ENCODE measurements around the gene TTC38. TPM values are rescaled to one million over a fixed set of nuclear protein-coding genes. Genes with fewer than 3 reads are reported as not detected.

Gene TTC38
- total RNA-seq, 1 donor from 2014 or later = 55.3 TPM

DNA sequence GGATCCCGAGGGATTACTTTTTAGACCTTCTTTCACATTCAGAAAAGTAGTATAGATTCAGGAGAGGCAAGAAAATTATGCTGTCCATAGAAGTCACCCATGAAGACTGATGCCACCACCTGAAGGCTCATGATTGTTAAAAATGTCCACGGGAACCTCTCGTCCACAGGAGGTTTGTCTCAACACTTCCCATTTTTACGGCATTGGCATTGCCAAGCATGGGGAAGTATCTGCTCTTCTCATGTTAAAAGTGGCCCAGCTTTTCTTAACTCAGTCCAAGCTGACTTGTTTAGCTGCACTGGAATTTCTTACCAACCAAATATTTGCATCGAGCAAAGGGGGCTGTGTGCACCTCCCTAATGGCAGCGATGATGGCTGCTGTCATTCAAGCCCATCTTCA, 27.3 kb upstream of the TTC38 start:
- H3K4me3 ChIP-seq = no peak overlapping the region
- intact Hi-C loops (cut with DNase I) = no loop called here

DNA sequence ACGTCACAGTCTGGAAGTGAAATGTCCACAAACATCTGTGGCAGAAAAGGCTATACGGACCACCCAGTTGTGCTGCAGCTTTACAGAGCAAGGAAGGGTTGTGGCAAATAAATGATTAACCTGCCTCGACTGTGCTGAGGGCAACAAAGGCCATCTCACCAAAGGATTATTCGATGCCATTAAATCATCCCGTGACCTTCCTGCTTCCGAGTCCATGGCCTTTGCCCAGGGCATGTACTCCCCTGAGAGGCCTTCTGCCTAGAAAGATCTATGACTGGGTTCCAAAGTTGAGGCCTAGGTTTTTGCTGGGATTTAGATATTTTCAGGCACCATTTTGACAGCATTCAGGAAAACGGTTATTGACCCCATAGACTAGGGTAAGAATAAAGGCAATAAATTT, 26.9 kb upstream of the TTC38 start:
- Histone ChIP-seq H3K4me3 (no peak overlapping the region), H3K27ac (no peak overlapping the region), H3K4me1 (no peaks in the 10 kb centered on the region), H3K27me3 (no peaks in the 10 kb centered on the region), H3K9me3 (no peaks in the 10 kb centered on the region), H3K36me3 (peaks cover 16 to 50% of the 10 kb centered on the region in 2 donors)
- intact Hi-C loops (cut with DNase I) = no loop called here
- TF ChIP-seq, protein P1, sequence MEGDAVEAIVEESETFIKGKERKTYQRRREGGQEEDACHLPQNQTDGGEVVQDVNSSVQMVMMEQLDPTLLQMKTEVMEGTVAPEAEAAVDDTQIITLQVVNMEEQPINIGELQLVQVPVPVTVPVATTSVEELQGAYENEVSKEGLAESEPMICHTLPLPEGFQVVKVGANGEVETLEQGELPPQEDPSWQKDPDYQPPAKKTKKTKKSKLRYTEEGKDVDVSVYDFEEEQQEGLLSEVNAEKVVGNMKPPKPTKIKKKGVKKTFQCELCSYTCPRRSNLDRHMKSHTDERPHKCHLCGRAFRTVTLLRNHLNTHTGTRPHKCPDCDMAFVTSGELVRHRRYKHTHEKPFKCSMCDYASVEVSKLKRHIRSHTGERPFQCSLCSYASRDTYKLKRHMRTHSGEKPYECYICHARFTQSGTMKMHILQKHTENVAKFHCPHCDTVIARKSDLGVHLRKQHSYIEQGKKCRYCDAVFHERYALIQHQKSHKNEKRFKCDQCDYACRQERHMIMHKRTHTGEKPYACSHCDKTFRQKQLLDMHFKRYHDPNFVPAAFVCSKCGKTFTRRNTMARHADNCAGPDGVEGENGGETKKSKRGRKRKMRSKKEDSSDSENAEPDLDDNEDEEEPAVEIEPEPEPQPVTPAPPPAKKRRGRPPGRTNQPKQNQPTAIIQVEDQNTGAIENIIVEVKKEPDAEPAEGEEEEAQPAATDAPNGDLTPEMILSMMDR (IDR thresholded peaks at IDR 0.05) = no peak
- no peak for DNase-seq (ENCODE audit: low spot score in 2 of 2)

More for the DNA sequence above, 27.3 kb upstream of the TTC38 start:
- H3K27me3 ChIP-seq = no peaks in the 10 kb centered on the region
- H3K4me1 ChIP-seq = no peaks in the 10 kb centered on the region
- TF ChIP-seq, protein P1 (IDR thresholded peaks at IDR 0.05) = no peak
- H3K9me3 ChIP-seq = no peaks in the 10 kb centered on the region
- H3K27ac ChIP-seq = no peak overlapping the region
- no peak for DNase-seq (ENCODE audit: low spot score in 2 of 2)
- H3K36me3 ChIP-seq = peaks cover 17 to 54% of the 10 kb centered on the region in 2 donors

DNA sequence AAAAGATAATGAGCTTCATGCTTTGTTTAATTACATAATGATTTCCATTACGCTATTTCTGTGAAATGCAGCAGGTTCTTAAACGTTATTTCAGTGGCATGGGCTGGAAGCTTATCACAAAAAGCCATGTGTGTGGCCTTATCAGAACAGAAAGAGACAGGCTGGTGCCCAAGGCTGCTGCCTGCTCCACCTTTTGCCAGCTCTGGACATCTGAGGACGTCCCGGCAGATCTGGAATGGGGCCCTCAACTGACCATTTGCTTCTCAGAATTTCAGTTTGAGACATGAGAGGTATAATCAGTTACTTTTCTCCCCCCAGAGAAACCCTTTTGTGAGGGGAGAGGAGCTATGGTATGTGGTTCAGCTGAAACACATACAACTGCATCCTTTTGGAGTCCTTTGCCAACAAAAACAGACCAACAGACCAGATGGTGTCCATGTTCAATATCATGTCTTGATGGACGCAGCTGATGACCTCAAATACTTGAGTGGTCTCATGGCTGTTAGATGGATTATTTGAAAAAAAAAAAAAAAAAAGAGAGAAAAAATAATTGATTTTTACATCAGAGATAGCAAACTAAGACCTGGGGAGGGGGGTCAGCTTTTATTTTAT, 26.3 kb upstream of the TTC38 start:
- TF ChIP-seq, protein P1 (IDR thresholded peaks at IDR 0.05) = no peak
- Histone ChIP-seq H3K4me3 (no peak overlapping the region), H3K27me3 (no peaks in the 10 kb centered on the region), H3K4me1 (no peaks in the 10 kb centered on the region), H3K9me3 (no peaks in the 10 kb centered on the region), H3K36me3 (peaks cover 16 to 46% of the 10 kb centered on the region in 2 donors), H3K27ac (no peak overlapping the region)
- intact Hi-C loops (cut with DNase I) = no loop called here
- DNase-seq (ENCODE audit: low spot score in 2 of 2) = no peak

DNA sequence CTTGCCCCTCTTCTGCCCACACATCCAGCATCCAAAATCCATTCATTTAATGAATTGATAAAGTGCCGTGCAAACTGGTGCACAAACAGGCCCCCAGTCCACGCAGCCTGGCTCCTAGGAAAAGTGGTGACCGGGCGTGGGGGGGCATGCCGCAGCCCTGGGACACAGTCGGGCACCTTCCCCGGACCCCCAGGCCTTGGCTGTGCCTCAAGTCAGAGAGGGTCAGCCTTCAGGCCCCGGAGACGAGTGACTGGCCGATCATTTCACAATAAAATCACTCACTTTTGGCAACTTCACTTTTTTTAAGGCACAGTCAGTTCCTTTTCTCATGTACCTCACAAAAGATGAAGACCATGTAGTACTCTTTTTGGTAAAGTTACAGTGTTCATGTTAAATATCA, 25.7 kb upstream of the TTC38 start:
- Histone ChIP-seq H3K27ac (no peak overlapping the region), H3K4me3 (no peak overlapping the region), H3K4me1 (no peaks in the 10 kb centered on the region), H3K9me3 (no peaks in the 10 kb centered on the region), H3K27me3 (no peaks in the 10 kb centered on the region), H3K36me3 (peaks cover 16 to 40% of the 10 kb centered on the region in 2 donors)
- DNase-seq (ENCODE audit: low spot score in 2 of 2) = no peak
- TF ChIP-seq, protein P1 (IDR thresholded peaks at IDR 0.05) = no peak
- intact Hi-C loops (cut with DNase I) = no loop called here

DNA sequence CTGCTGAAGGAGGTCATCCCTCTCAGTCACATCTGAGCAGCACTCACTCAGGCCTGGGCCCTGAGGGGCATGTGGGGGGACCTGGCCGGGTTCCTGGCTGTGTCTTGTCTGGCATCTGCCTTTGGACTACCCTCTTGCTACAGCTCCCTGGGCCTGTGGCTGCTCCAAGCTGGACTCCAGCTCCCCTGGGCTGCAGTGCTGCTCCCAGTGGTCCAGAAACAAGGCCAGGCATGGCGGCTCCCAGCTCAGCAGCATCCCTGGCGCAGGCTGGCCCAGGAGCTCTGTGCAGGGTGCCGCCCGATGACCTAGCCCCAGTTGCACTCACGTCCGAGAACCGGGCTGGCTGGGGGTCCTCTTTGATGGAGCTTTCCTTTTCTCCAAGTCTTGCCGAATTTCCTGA, 23.0 kb upstream of the TTC38 start:
- intact Hi-C loops (cut with DNase I) = no loop called here
- peaks cover 4 to 5% of the 10 kb centered on the region in 2 donors for H3K4me1 ChIP-seq
- H3K4me3 ChIP-seq = no peak overlapping the region
- no peak for DNase-seq (ENCODE audit: low spot score in 2 of 2)
- no peaks in the 10 kb centered on the region for H3K27me3 ChIP-seq
- no peaks in the 10 kb centered on the region for H3K9me3 ChIP-seq
- no peak overlapping the region for H3K27ac ChIP-seq
- H3K36me3 ChIP-seq = peaks cover 15 to 18% of the 10 kb centered on the region in 2 donors
- TF ChIP-seq, protein P1 (IDR thresholded peaks at IDR 0.05) = no peak

DNA sequence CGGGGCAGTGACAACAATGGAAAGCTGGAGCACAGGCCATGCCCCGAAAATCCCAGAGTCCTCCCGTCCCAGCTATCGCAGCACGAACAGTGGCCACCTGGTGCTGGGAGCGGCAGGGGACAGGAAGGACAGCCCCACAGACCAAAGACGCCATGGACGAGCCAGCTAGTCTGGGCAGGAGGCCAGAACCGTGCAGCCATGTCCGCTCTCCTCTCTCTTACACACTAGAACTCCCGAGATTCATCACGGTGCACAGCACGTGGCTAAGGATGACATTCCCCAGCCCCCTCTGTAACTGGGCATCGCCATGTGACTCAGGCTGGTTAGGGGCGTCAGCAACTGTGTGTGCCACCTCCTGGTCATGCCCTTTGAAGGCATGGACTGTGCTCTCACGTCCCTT, 22.3 kb upstream of the TTC38 start:
- H3K36me3 ChIP-seq = peaks cover 10 to 11% of the 10 kb centered on the region in 2 donors
- no peaks in the 10 kb centered on the region for H3K27me3 ChIP-seq
- no peak overlapping the region for H3K4me3 ChIP-seq
- intact Hi-C loops (cut with DNase I) = no loop called here
- no peak for DNase-seq (ENCODE audit: low spot score in 2 of 2)
- peaks cover 5 to 6% of the 10 kb centered on the region in 2 donors for H3K4me1 ChIP-seq
- no peak overlapping the region for H3K27ac ChIP-seq
- TF ChIP-seq, protein P1 (IDR thresholded peaks at IDR 0.05) = no peak
- H3K9me3 ChIP-seq = no peaks in the 10 kb centered on the region

All from ascending aorta (tissue), 2 donors.